Endothelial cell of umbilical vein (primary cell): ENCODE data around the gene THAP11. TPM values are rescaled to one million over a fixed set of nuclear protein-coding genes. Genes with fewer than 3 reads are reported as not detected.

Experiments used
- BruUV-seq: library from RNA; stranded (reverse); fragments of 400-500 nt; replicated peaks from 2 replicates; lab custom pipeline; 2021; lab: Mats Ljungman, UMichigan
- CTCF ChIA-PET: fragments of 300-600, 350-600 bp; sonication (Branson Sonifier 250); formaldehyde crosslinking; loops from one replicate; lab custom pipeline; 2021; ENCODE audit warnings: antibody characterized with exemption, inconsistent platforms; lab: Charles Lee
- POLR2A ChIA-PET: fragments of 300-600, 350-600 bp; sonication (Branson Sonifier 250); formaldehyde crosslinking; loops from one replicate; lab custom pipeline; 2021; ENCODE audit warnings: antibody characterized with exemption, inconsistent platforms; lab: Charles Lee
- DNase-seq: peaks from one replicate; pipeline ENCODE4 v3.0.0-alpha.2; 2011; ENCODE audit warnings: low read depth, low spot score
- FAIRE-seq: peaks from 2 replicates; lab custom pipeline; 2011; peaks lifted over from hg19 to GRCh38; lab: Jason Lieb, UNC
- H2AFZ ChIP-seq: 2 replicates; pipeline ENCODE4 v1.6.0; 2012; ENCODE audit warnings: low read depth, low read length, control low read depth, inconsistent platforms
- H3K27ac ChIP-seq: 2 replicates; pipeline ENCODE4 v1.5.1; 2011; ENCODE audit warnings: low read depth, mild to moderate bottlenecking, control low read depth, low read length, moderate library complexity; ENCODE audit not compliant: insufficient read depth
- H3K27me3 ChIP-seq, 2 experiments: 2 replicates each; pipeline versions ENCODE4 v1.6.0 to v1.6.1; 2011; ENCODE audit warnings: low read length in 2 of 2, mixed read lengths in 1 of 2; ENCODE audit not compliant: control insufficient read depth in 2 of 2, insufficient read depth in 2 of 2
- H3K36me3 ChIP-seq, 2 experiments: 2 replicates in 1 of 2; 3 replicates in 1 of 2; pipeline ENCODE4 v1.5.1; 2011; ENCODE audit warnings: low read length in 2 of 2, mild to moderate bottlenecking in 1 of 2, moderate library complexity in 1 of 2; ENCODE audit not compliant: control insufficient read depth in 2 of 2, insufficient read depth in 2 of 2; ENCODE audit errors: extremely low read depth in 1 of 2
- H3K4me1 ChIP-seq: 3 replicates; pipeline ENCODE4 v1.5.1; 2011; ENCODE audit warnings: mild to moderate bottlenecking, low read length; ENCODE audit not compliant: control insufficient read depth, insufficient read depth; ENCODE audit errors: extremely low read depth
- H3K4me2 ChIP-seq: 2 replicates; pipeline ENCODE4 v1.6.1; 2011; ENCODE audit warnings: low read length, control low read depth, mixed read lengths; ENCODE audit not compliant: insufficient read depth
- H3K4me3 ChIP-seq, 3 experiments: fragments of 200-600 bp in 1 of 3; sonication (generic), shearing (Covaris generic) in 1 of 3; replicated peaks in 1 of 3; 2 replicates each; pipeline ENCODE4 v1.5.1; 2011 to 2016; ENCODE audit warnings: control low read depth in 3 of 3, low read length in 3 of 3, mild to moderate bottlenecking in 2 of 3, inconsistent platforms in 1 of 3, low read depth in 1 of 3, moderate library complexity in 1 of 3; ENCODE audit not compliant: insufficient read depth in 1 of 3
- H3K79me2 ChIP-seq: 2 replicates; pipeline ENCODE4 v1.6.0; 2012; ENCODE audit warnings: low read length, inconsistent platforms; ENCODE audit not compliant: control insufficient read depth, insufficient read depth
- H3K9ac ChIP-seq: replicated peaks from 2 replicates; pipeline ENCODE3; 2011; ENCODE audit warnings: low read length, control low read depth; ENCODE audit not compliant: insufficient read depth; ENCODE audit errors: extremely low read depth
- H3K9me1 ChIP-seq: replicated peaks from 3 replicates; pipeline ENCODE4 v1.6.0; 2011; ENCODE audit warnings: mild to moderate bottlenecking, low read length; ENCODE audit not compliant: control insufficient read depth, insufficient read depth; ENCODE audit errors: extremely low read depth
- H3K9me3 ChIP-seq: replicated peaks from 2 replicates; pipeline ENCODE4 v1.5.1; 2012; ENCODE audit warnings: low read length, inconsistent platforms; ENCODE audit not compliant: control insufficient read depth, insufficient read depth
- H4K20me1 ChIP-seq: replicated peaks from 2 replicates; pipeline ENCODE3; 2011; ENCODE audit warnings: mild to moderate bottlenecking, low read length; ENCODE audit not compliant: control insufficient read depth, insufficient read depth; ENCODE audit errors: extremely low read depth
- CTCF ChIP-seq, 2 donors: IDR thresholded peaks; 1 replicate in 1 of 2; 2 replicates in 1 of 2; pipeline ENCODE4 v1.5.1; 2011; ENCODE audit warnings: low read length in 2 of 2, mild to moderate bottlenecking in 2 of 2, moderate library complexity in 2 of 2, control low read depth in 1 of 2, inconsistent platforms in 1 of 2, low read depth in 1 of 2; ENCODE audit not compliant: insufficient read depth in 1 of 2; ENCODE audit errors: extremely low read depth in 1 of 2
- EZH2 ChIP-seq: IDR thresholded peaks from 2 replicates; pipeline ENCODE4 v1.6.1; 2012; ENCODE audit warnings: borderline replicate concordance, low read depth, mild to moderate bottlenecking, moderate library complexity, low read length, inconsistent platforms; ENCODE audit not compliant: severe bottlenecking
- FOS ChIP-seq: IDR thresholded peaks from 2 replicates; pipeline ENCODE4 v1.6.1; 2011; ENCODE audit warnings: mild to moderate bottlenecking, low read length, moderate library complexity, borderline replicate concordance; ENCODE audit not compliant: insufficient read depth
- GATA2 ChIP-seq: IDR thresholded peaks from 2 replicates; pipeline ENCODE4 v1.7.0; 2011; ENCODE audit warnings: low read depth, mild to moderate bottlenecking, moderate library complexity, mixed read lengths, low read length; ENCODE audit not compliant: insufficient read length, insufficient read depth
- JUN ChIP-seq: IDR thresholded peaks from 2 replicates; pipeline ENCODE4 v1.6.1; 2011; ENCODE audit warnings: borderline replicate concordance, low read depth; ENCODE audit not compliant: insufficient read length, insufficient read depth
- MYC ChIP-seq: IDR thresholded peaks from one replicate; pipeline ENCODE4 v1.6.1; 2011; ENCODE audit warnings: mild to moderate bottlenecking, low read depth, low read length
- POLR2A ChIP-seq: IDR thresholded peaks from 2 replicates; pipeline ENCODE4 v1.6.1; 2012; ENCODE audit warnings: low read depth, mild to moderate bottlenecking, control low read depth, low read length
- POLR2AphosphoS5 ChIP-seq: IDR thresholded peaks from 2 replicates; pipeline ENCODE4 v1.6.1; 2012; ENCODE audit warnings: low read depth, mild to moderate bottlenecking, control low read depth, low read length, moderate library complexity; ENCODE audit not compliant: insufficient read depth
- dilution Hi-C: fragments of 300-500 bp; cut with MboI; formaldehyde crosslinking; loops from one replicate; pipeline ENCODE4 v1.15.0; 2019; ENCODE audit warnings: low sequenced_read_pairs; ENCODE audit not compliant: extremely low pct_ligation_motif_present
- intact Hi-C: fragments of 100-400 bp; cut with micrococcal nuclease; formaldehyde crosslinking; loops from one replicate; pipeline ENCODE4 v1.10.0; 2022
- polyA plus RNA-seq, 4 experiments: library from polyadenylated mRNA; depleted of rRNA in 3 of 4; stranded (reverse) in 3 of 4; unstranded in 1 of 4; fragments of >200 nt; gene quantifications; 2 replicates each; pipeline versions ENCODE4 v1.2.1 to v1.2.3, GENCODE V29; 2011 to 2012; ENCODE audit warnings: missing spikeins in 1 of 4
- total RNA-seq: library from RNA; stranded (reverse); gene quantifications from 2 replicates; pipeline ENCODE4 v1.2.3, GENCODE V29; 2021
- TF ChIP-seq, protein P1 (sequence below): IDR thresholded peaks from 2 replicates; pipeline ENCODE4 v1.6.1; 2011; ENCODE audit not compliant: insufficient read depth, insufficient read length

Gene THAP11
- total and polyA plus RNA-seq, 2 donors (not counting 3 experiments of a cell fraction or from before 2014, with no cell fraction given) = 24.0 to 25.9 TPM

GRCh38 chr16:67884684-67885083 lies 42.6 kb downstream of the THAP11 start, which contains the start of gene NRN1L:
NRN1L (plus strand) TSS chr16:67884885; CDS start chr16:67884904, 19 bp downstream.
- no peak for TF ChIP-seq GATA2
- no peak for TF ChIP-seq POLR2A
- no peak for TF ChIP-seq CTCF (IDR thresholded peaks at IDR 0.05; ENCODE audit: extremely low read depth in 1 of 2, insufficient read depth in 1 of 2, low read depth in 1 of 2, low read length in 2 of 2)
- no peak for TF ChIP-seq EZH2
- TF ChIP-seq JUN = no peak
- TF ChIP-seq, protein P1, sequence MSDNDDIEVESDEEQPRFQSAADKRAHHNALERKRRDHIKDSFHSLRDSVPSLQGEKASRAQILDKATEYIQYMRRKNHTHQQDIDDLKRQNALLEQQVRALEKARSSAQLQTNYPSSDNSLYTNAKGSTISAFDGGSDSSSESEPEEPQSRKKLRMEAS = no peak
- TF ChIP-seq MYC = no peak
- no peak for TF ChIP-seq FOS
- no peak for TF ChIP-seq POLR2AphosphoS5
- Histone ChIP-seq H2AFZ (no peak within 1 kb of the TSS), H3K9ac (no peak within 1 kb of the TSS), H3K4me1 (no peaks in the 10 kb centered on the region), H3K9me3 (no peaks in the 10 kb centered on the region), H4K20me1 (no peaks in the 10 kb centered on the region), H3K36me3 (peaks cover 3 to 61% of the 10 kb centered on the region in 2 experiments), H3K27ac (no peak within 1 kb of the TSS), H3K9me1 (no peaks in the 10 kb centered on the region), H3K27me3 (no peaks in the 10 kb centered on the region), H3K4me2 (no peak within 1 kb of the TSS), H3K79me2 (no peaks in the 10 kb centered on the region), H3K4me3 (no peak within 1 kb of the TSS)
- DNase-seq = no peak
- POLR2A ChIA-PET = no interaction called here
- intact Hi-C loops (loop anchor here (5.0 kb wide), 1 partner anchor 178 kb away; no protein-coding TSS in a partner anchor), dilution Hi-C loops (no loop called here)
- no TSS peak for BruUV-seq
- CTCF ChIA-PET = interaction anchor here (1.6 to 5.4 kb wide), 14 partner anchors 8 to 181 kb away, joined by 6 to 106 read pairs (median 14); partner anchors contain the start of genes CTRL, PSKH1 and PSMB10
- no peak for FAIRE-seq
